Transverse colon (tissue), 4 donors: ENCODE data around the gene PXT1.

Experiments used
- CTCF ChIP-seq, 5 experiments: fragments of 200-600 bp in 3 of 5; fragments of 450-650 bp in 2 of 5; sonication (generic) in 3 of 5; IDR thresholded peaks; 1 replicate in 2 of 5; 2 replicates in 3 of 5; pipeline ENCODE4 v1.5.1; 2016 to 2017; ENCODE audit warnings: antibody characterized with exemption in 5 of 5, inconsistent platforms in 3 of 5, mild to moderate bottlenecking in 2 of 5, moderate library complexity in 1 of 5
- EP300 ChIP-seq: sonication (generic); formaldehyde crosslinking; IDR thresholded peaks from one replicate; pipeline ENCODE4 v1.6.1; 2017; ENCODE audit warnings: antibody characterized with exemption, low read depth
- POLR2A ChIP-seq: fragments of 450-650 bp; IDR thresholded peaks from one replicate; pipeline ENCODE4 v1.6.1; 2016; ENCODE audit warnings: antibody characterized with exemption, mild to moderate bottlenecking, moderate library complexity
- POLR2AphosphoS5 ChIP-seq, 3 donors: sonication (generic); formaldehyde crosslinking; IDR thresholded peaks; one replicate each; pipeline ENCODE4 v1.6.1; 2016; ENCODE audit warnings: antibody characterized with exemption in 3 of 3

- TF ChIP-seq CTCF (IDR thresholded peaks at IDR 0.05) (no peak), POLR2A (no peak), POLR2AphosphoS5 (IDR thresholded peaks at IDR 0.05) (no peak), EP300 (no peak)
Observed at GRCh38 chr6:36350082-36350481, 92.6 kb downstream of the PXT1 start.
